ENCODE measurements around the gene ZNF516.

Gene ZNF516

DNA sequence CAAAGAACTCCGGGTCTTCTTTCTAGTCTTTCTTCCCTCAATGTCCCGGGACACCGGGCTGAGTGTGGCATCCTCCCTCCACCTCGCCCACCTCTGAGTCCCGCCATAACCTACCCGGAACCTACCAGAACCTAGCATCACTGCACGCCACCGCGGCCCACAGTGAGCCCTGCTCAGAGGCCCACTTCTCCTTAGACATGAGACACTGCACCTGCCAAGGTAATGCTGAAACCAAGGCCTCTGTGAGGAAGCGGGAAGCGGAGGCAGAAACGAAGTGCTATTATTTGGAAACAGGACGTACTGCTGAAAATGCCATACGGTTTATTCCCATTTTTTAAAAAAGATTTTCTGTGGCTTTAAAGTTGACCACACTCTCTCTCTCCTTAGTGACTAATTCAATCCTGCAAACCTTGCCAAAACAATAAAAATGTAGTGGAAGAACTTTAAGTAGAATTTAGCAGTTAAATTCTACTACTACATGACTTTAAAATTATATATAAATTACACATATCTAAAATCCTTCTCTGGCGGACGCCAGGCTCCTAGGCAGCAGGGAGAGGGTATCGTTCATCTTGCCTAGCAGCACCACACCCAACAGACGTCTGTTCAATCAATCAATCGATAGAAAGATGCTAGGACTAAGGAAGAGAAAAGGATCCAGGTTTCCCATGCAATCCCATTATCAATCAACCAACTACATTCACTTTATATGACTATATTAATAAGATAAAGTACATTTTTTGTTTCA is 82.0 kb downstream of the ZNF516 start:
- peak; percentile 38 for DNase-seq

DNA sequence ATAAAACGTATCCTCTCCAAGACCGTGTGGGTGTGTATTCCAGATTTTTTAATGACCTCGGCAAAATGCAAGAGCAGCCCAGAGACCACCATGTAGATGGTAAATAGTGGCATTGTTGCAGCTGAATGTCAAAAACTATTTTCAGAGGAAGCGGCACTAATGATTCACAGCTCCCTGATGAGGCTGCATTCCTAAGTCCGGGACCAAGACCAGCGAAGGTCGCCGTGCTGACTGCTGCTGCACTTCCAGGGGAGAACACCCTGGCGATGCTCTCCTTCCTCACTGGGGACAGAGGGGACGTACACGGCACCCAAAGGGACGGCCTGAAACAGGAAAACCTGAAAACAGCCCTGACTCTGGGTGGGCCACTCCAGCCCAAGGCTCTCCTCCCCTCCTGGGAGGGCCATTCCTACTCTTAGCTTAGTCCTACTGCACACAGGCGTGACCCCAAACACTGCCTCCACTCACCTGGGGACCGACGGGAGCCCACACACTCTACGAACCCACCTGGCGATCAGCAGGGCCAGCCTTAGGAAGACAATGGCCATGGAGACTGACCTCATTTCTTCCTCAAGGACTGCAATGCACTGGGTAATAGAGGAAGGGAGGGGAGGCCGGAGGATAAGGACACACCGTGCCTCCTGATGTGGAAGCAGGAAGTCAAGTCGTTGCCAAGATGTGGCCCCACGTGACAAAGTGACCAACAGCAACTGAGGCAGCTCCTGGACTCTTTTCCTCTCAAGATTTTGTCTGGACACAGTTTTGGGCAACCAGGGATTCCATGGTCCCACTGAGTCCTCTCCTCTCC is 82.8 kb downstream of the ZNF516 start:
- peak; percentile 51 for DNase-seq

DNA sequence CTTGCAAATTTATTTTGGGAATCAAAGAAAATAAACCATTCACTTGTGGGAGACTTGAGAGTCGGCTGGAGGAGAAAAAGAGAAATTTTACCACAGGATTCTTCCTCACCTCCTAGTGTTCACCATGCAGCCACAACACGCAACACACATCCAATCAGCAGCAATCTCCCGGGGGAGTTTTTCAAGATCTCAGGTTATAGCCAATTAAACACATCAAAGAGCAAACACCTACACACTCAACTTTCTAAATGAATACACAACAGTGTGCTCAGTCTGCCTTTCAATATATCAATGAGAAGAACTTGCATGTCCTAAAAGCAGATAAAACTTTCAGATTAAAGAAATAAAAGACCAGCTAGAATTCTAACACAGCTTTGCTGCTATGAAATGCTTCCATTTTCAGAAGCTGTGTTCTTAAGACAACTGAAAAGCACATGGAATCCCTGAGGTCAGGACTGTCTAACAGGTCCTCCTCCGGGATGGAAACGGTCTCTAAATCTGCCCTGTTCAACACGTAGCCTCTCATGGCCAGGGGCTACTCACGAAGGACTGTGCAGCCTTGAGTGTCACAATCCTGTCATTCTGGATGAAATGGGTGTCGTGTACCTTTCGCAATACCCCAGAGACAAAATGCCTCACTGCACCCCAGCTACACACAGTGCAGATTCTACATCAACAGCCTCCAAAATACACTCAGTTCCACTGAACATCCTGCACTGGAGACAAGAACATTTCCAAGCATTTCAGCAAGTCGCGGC is 84.2 kb downstream of the ZNF516 start:
- peak; percentile 25 for DNase-seq

DNA sequence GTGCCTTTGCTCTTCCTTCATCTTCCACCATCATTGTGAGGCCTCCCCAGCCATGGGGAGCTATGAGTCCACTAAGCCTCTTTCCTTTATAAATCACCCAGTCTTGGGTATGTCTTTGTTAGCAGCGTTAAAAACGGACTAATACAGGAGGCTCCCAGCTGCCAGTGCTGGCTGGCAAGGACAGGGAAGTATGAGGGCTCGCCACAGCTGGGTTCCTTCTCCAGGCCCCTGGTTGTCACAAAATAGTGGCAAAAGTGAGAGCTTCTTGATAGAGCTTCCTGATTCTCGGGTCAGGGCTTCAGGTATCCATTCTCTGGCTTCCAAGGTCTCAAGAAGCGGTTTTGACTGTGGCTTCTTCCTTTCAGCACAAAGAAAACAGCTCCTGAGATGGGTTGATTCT is 85.0 kb downstream of the ZNF516 start:
- peak; percentile 25 for DNase-seq

DNA sequence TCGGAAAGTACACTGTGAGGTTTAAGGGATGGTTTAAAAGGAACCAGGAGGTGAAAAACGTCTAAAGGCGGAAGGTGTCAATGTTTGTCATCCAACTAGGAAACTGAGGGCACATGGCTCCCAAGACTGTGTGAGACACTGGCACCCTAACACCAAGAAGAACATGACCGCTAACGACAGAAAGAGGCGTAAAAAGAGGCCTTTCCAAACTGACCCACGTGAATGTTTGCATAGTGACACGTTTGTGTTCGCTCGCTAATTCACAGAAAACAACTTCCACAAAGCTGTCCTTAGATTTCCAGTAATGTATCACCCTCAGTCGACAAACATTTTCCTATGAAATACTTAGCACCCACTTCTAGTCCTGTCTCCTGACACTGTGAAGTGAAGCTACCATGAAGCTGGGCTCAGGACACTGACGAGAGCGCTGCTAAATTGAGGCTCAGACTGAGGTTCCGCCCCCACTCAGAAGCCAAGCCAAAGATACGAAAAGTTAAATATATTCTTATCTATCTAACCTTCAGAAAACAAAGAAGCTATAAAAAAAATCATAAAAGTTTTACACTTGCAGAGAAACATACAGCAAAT is 86.5 kb downstream of the ZNF516 start:
- DNase-seq, result peak; percentile 30

DNA sequence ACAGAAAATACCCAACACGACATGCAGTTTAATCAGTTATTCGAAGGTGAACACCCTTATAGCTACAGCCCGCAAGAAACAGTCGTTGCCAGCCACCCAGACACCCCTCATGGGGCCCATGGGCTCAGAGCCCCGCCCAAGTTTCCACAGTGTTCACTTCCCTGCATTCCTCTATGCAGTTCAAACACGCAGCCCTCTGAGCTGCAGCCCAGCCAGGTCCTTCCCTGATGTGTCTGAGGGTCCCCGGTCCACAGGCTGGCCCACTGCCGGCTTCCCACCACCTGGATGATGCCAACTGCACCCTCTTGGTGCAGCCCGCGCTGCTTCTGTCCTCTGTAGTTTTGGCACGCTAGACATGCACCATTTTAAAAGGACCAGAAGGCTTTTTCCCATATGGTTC is 87.4 kb downstream of the ZNF516 start:
- DNase-seq, result peak; percentile 18

DNA sequence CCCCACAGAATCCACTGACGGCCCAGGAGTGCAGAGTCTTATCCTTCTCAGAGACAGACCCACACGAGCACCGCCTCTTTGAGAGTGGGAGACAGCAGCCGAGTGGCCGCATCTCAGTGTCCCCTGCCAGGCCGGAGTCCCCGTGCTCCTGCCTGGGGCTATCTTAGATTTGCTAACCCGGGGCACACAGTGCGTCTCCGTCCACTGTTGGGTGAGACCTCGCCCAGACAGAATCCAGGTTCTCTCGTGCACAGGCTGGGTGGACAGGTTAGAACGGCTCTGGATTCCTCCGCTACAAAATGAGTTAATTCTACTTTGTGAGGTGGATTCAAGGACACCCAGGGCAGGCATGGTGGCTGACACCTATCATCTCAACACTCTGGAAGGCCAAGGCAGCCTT is 88.3 kb downstream of the ZNF516 start:
- peak; percentile 34 for DNase-seq

DNA sequence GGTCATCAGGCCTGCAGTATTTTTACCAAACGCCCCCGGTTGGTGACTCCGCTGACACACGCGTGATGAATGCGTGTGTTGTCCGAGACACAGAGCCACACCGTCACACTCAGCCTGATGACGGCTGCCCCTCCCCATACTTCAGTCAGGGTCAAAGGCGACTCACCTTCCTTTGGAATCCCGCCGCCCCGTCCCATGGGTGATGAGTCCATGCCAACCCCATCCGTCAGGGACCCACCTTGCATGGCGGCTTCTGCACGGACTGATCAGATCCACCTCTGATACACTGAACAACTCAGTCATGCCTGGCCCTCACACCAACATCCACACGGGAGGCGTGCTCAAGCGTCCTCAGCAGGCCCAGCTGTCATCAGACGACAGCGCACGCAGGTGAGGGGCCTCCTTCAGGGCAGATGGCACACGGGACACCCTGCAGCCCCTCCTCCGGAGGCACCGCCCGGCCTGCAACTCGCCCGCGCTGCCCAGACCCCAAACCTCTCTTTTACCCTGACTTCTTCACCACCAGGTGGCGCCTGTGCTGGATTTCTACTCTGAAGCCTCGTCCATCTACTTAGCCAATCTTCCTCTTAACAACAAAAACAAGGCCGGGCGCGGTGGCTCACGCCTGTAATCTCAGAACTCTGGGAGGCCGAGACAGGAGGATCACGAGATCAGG is 89.2 kb downstream of the ZNF516 start:
- peak; percentile 79 for DNase-seq

DNA sequence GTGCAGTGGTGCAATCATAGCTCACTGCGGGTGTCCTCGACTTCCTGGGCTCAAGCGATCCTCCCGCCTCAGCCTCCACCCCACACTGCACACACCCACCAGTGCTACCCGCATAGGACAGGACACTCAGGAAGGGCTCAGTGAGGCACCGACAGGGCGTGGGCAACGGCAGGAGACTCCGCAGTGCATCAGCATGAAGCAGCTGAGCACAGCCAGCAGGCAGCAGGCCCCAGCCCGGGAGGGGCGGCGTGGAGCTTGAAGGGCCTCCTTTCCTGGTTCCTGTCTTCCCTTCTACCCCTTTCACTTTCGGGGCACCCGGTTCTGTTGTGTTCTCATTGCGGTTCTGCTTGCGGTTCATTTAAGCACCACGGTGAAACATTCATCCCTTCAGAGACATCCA is 89.8 kb downstream of the ZNF516 start:
- DNase-seq, result no peak

DNA sequence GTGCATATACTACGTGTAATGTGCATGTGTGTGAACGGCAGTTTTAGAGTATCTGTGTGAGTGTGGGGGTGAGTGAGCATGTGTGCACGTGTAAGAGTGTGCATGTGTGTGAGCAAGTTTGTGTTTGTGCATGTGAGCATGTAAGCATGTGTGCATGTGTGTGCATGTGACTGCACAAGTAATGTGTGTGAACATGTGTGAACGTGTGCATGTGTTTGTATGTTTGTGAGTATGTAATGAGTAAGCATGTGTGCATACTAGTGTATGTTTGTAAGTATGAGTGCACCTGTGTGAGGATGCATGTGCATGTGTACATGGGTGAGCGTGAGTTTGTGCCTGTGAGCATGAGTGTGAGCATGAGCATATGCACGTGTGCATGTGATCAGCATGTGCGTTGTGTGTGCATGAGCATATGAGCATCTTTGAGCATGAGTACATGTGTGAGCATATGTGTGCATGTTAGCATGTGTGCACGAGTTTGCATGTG is 90.7 kb downstream of the ZNF516 start:
- peak; percentile 41 for DNase-seq

DNA sequence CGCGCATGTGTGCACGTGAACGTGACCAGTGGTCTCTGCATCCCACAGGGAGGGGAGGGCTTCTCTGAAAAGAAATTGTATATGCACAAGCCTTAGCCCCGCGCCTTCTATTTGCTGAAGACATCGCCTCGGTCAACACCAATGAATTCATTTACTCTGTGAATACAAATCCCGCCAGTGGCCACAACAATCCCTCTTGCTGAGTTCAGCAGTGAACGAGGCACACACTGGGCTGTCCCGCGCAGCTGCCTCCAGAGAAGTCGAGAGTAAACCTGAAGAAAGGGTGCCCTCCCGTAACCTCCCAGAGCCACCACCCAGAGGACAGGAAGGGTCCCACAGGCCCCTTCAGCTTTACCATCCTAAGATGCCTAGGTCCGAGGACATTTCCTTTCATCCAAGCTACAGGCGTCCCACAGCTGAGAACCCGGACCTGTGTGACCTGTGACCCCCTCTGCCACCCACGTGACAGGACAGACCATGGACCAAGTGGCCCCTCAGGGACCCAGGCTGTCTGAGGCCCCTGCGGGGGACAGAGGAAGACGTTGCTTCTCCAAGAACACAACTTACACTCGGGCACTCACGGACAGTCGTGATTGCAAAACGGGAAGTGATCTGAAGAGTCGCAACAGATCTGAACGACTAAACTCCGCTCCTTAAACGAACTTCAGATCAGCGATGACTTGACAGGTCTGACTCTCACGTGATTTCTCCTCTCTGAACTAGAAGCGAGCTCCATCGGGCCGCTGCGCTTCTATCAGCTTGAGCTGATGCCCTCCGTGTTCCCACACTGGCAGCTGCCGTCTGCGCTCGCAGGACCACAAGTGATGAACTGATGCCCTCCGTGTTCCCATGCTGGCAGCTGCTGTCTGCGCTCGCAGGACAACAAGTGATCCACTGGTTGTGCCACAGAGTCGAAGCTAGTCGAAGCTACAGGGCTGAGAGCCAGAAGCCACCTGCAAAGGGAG is 92.7 kb downstream of the ZNF516 start:
- DNase-seq, result peak; percentile 42

DNA sequence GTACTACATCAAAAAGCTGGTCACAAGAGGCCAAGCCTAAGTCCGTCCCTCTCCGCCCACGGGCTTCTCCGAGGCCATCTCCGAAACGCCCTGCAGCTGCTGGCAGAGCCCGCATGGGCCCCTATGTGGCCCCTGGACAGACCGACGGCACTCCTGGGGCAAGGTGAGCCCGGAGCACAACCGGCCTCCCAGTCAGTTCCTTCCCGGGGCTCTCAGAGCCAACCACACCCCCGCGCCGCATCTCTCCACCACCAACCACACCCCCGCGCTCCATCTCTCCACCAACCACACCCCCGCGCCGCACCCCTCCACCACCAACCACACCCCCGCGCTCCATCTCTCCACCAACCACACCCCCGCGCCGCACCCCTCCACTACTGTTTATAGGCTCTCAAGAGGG is 93.5 kb downstream of the ZNF516 start:
- peak; percentile 70 for DNase-seq

DNA sequence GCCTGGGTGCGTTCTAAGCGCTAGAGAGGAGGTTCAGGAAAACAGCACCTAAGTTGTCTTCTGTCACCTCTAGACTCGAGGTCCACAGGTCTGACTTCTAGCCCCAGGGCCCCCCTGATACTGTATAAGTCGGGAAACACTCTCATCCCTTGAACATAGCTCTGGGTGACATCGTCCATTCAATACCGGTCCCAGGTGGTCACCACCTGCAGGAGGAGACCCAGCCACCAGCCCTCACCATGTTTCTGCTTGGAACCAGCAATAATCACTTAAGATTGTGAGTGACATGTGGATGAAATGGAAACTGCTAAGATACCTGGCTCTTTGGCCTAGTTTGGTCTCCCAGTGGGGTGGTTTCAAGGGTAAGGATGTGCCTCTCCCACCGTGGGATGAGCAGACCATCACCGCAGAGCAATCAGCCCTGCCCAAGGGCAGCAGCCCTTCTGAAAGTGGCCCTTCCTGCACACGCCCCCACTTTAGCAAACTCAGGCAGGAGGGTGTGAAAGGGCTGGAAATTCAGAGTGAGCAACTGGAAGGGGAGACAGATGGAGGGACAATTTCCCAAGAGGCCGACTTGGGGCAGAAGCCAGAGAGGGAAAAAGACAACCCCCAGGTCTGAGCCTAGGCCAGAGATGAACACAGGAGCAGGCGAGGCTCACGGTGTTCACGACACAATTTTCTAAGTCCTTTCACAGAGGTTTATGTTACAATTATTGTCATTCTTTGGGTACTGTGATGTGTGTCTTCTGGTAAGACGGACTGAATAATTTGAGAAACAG is 95.2 kb downstream of the ZNF516 start:
- no peak for DNase-seq

DNA sequence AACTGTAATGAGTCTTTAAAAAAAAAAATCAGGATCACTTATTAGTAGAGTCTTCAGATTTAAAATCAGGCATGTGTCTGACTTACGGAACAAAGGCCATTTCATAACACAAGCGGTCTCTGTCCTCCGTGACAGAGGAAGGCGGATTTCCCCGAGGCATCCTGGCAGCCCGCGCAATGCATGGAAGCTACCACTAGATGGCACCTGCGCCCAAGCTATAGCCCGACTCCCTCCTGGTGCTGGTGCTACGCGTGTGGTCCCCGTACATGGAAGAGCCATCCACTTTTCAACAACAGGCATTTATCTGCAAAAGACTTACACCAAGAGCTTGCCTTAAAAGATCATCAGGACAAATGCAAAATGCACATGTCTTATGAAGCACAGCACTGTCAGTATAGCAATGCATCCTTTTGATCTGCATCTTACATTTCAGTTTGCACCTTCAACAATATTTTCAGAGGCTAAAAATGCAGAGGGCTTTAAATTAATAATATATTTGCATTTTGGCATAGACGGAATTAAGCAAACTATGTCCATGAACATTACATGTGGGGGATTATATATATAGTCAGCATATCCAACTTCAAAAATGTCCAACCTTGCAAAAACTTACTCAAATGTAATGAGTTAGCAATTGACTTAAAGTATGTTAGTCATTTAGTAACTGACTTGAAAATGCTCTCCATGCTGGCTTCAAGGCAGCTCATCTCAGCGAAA is 96.0 kb downstream of the ZNF516 start:
- peak; percentile 89 for DNase-seq

DNA sequence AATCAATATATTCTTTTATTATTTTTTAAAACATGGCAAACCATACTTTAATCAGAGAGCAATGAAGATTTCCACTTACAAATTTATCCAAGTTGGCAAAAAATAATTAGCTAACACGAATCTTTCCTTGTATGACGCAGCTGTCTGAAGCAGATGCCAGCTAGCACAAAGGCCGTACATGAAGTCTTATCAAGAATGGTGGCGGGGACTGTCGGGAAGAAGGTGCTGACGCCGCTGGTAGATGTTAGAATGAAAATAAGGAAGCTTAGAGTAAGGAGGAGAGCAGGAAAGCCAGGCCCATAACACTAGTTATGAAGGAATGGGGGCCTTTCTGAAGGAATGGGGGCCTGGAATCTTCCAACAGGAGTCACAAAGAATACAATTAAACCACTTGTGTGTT is 96.7 kb downstream of the ZNF516 start:
- no peak for DNase-seq

DNA sequence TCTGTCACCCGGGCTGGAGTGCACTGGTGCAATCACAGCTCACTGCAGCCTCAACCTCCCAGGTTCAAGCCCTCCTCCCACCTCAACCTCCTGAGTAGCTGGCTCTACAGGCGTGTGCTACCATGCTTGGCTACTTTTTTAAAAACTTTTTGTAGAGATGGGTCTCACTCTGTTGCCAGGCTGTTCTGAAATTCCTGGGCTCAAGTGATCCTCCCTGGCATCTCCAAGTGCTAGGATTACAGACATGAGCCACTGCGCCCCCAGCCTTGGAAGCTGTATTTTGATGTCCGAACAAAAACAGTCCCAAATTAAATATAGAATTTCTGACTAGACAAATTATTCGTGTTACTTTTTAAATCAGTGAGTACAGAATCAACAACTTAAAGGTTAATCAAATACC is 97.4 kb downstream of the ZNF516 start:
- DNase-seq, result no peak

DNA sequence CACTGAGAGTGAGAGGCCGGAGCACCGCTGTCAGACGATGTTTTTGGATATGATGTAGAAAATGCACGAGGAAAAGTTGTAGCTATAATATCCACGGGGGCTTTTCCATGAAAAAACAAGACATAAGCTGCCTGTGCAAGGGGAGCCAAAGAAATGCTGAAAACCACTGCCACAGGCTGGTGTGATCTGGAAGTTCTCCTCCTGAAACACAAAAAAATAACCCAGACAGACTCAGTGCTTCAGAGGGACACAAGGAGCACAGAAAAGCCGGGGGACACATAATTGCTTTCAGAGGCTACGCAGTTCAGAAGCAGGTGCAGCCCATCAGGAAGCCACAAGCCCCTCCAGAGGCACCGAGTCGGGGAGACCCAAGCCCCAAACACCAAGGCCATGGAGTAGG is 98.2 kb downstream of the ZNF516 start:
- no peak for DNase-seq

DNA sequence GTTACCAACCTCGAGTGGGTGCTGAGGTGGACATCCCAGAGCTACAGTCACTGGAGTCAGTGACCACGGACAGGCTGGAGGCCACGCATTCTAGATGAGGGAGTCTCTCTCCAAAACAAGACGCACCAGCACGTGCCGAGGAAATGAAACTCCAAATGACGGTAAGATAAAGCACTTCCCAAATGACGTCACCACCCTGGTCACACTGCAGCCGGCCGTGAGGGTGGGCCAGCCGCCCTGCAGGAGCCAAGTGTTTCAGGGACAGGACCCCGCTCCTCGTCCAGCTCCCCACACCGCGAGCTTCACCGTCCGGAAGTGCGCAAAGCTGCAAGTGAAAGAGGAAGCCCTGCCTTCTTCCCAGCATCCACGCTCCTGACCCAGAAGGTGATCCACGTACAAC is 99.4 kb downstream of the ZNF516 start:
- no peak for DNase-seq

DNA sequence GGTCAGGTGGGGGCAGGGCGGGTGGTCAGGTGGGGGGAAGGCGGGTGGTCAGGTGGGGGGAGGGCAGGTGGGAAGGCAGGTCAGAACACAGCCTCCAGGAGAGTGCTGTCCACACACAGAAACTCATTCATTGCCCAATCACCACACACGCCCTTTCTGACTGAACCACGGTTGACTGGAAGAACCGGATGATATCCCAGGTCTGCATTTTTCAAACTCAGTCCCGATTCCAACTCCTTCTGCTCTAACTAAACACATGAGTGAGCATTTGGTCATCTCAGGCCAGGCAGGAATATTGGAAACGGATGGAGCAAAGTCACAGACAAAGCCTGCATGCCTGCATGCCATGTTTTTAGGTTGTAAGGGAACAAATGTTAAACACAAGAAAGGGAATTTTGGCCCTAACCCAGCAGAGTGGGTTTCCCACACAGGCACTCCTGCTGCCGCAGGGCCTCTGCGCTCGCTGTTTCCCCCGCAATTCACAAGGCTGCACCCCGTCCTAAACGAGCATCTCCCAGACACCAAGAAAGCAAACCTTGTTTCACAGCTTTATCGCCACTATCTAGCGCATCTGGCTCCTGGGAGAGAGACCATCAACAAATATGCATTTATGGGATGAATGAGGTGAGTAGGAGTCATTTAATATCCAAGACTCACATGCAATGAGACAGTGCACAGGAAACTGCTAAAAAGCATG is 100.1 kb downstream of the ZNF516 start:
- no peak for DNase-seq

Data from islet precursor cell (in vitro differentiated cells).